HG03442 (cell line): ENCODE data around the gene SERPINH1.
A peak's percentile ranks its signal among the peaks of the same experiment; 100 is the strongest.

Experiments
- ATAC-seq: cut with Tn5 transposase; IDR thresholded peaks from one replicate; pipeline ENCODE4 v1.9.1; 2021; ENCODE audit warnings: mild to moderate bottlenecking, moderate library complexity; ENCODE audit not compliant: unreplicated experiment

Gene SERPINH1

GRCh38 chr11:75532200-75533048 lies 29.6 kb upstream of the SERPINH1 start:
- ATAC-seq = no peak

DNA sequence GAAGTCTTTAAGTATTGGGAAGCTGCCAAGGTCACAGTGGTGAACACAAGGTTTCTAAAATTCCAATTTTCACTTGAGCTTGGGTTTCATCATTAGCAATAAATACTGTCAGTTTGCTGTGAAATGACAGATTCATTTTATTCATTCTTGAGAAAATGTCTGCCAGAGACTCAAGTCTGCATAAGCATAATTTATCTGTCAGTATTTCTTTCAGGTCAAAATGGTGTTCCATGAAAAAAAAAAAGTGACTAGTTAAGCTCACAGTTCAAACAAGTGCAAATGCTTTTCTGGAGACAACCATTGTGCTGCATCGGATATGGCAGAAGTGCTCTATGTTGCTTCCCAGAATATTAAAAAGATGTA lies 28.2 kb upstream of the SERPINH1 start:
- ATAC-seq = no peak

DNA sequence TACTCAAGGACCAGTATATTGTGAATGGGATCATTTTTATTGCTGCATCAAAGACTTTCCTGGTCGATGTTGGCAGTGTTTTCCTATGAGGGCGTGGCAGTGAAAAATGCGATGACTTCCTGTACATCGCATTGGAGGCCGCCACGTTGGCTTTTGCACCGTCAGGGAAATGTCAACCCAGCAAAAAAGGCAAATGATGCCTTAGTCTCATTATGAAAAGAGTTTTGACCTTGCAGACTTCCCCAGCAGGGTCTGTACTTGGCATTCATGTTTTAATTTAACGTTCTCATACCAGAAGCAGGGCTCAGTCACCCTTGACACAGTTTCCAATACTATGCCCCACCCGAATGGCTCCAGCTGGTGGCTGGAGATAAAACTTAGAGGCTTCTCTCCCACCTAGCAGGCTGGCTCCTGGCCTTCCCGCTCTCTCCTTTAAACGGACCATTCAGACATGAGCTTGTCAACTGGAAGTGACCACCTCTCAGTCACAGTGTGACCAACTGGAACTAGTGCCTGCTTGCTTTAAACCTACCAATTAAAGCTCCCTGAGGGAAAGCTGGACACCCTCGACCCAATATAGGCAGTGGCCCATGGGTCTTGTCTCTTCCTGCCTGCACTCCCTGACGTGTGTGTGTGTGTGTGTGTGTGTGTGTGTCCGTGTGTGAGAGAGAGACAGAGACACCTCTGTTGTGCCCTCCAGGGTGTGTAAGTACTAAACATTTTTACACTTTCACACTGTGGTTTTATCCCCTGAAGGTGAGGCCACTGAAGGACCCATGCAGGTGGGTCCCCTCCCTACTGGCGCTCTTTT lies 27.6 kb upstream of the SERPINH1 start:
- no peak for ATAC-seq

DNA sequence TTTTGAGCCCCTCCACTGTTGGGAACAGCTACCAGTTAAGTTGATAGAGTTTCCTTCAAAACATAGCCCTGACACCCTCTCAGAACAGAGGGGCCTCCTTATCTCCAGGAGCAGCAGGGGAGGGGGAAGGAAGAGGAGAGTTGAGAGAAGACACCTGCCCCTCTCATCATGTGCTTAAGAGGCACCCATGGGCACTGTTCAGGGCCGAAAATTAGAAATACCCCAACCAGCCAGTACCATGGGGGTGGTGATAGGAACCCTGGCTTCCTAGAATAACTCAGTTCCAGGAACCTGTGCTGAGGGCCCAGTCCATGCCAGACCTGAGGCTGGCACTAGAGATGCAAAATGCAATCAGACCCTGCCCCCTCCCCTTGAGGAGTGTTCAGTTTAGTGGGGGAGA lies 27.0 kb upstream of the SERPINH1 start:
- ATAC-seq = no peak

DNA sequence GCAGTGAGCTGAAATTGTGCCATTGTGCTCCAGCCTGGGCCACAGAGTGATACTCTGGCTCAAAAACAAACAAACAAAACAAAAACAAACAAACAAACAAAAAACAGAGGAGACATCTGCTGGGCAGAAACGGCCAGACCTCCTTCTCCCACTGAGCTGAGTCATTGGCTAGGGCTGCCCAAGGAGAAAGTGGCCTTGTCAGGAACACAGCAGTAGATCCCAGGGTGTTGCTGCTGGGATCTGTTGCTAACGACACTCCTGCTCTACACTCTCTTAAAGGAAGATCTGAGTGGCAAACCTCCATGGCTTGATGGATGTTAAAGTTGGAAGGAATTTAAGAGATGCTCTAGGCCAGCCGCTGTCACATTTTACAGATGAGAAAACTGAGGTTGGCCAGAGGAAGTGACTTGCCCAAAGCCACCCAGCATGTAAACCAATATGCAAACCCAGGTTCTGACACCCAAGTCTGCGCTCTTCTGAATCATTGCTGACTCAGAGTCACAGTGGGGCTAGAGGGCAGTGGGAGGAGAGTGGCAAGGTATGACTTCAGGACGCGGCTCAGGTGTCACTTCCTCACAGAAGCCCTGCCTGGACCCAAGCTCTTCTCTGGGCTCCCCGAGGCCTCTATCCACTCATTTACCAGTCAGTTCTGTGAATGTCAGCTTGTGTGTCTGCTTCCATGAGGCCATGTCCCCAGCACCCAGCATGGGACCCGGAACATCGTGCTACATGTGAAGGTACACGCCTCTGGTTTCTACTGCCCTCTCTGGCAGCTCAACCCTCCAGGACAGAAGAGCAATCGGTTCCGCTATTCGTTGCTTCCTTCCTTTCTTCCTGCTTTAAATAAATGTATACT lies 25.0 kb upstream of the SERPINH1 start:
- ATAC-seq = peak; percentile 84

DNA sequence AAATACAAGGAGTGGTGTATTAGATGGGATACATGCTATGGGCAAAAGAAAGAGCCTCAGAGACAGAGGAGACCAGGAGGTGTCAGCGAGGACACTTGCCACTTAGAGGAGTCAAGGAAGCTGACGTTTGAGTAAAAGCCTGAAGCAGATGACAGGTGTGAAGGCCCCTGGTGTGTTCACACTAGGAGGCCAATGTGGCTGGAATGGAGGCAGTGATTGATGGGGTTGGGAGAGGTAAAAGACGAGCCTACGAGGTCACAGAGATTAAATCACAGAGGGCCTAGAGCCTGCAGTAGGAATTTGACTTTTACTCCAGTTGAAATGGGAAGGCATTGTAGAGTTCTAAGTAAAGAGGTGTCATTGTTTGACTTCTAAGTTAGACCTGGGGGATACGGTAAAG lies 24.3 kb upstream of the SERPINH1 start:
- no peak for ATAC-seq

DNA sequence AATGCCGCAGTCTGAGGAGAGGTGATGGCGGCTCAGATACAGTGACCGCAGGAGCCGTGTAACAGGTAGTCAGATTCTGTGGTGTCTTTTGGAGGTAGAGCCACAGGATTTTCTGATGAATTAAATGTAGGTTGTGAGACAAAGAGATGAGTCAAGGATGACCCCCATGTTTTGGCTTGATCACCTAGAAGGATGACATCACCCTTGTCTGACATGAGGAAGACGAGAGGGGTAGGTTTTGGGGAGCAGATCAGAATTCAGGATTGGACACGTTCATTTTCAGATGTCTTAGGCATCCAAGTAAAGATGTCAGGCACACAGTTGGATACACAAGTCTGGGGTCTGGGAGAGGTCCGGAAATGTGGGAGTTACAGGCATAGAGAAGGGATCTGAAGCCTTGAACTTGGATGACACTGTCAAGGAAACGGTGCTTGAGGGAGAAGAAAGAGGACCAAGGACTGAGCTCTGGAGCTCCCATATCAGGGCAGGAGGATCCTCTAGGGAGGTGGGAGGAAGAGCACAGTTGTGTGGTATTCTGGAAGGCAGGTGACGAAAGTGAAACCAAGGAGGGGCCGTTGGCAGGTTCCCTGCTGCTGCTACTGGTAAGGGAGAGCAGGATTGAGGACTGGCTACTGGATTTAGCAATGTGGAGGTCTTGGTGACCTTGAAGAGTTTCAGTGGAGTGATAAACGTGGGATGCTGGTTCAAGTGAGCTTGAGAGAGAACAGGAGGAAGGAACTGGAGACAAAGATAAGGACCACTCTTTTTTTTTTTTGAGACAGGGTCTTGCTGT lies 23.7 kb upstream of the SERPINH1 start:
- ATAC-seq = no peak

DNA sequence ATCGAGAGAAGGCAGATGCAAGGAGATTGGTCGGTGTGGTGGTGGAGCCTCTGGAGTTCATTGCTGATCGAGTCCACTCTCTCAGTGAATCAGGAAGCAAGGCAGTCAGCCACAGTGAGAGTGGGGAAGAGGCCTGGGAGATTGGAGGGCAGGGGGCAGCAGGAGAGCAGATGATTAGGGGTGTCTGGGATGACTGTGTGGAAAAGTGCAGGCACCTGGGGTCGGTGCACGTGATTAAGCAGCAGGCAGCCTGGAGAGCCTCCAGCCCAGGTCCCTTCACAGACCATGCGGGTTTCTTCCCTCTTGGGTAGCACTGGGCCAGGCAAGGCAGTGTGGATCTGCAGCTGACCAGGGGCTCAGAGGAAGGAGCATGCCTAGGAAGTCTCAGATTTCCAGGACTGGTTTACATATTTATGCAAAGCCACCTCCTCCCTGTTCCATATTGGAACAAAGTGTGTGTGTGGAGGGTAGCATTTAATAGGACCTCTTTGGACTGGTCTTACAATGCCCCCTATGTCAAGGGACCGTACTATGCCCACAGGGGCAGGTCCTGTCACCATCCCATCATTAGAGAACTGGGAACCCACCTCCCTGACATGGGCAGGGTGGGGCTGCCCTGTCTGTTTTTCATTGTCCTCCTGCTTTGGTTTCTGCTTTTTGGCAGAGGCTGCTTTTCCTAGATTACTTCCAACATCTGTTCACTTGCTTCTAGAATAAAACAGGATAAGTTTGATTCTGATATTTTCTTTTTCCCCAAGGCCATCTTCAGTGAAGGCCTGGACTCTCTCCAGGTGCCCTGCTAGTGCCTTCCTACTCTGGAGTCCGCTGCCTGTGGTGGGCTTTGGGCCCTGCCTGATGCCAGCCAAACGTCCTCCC lies 22.4 kb upstream of the SERPINH1 start:
- ATAC-seq = no peak

DNA sequence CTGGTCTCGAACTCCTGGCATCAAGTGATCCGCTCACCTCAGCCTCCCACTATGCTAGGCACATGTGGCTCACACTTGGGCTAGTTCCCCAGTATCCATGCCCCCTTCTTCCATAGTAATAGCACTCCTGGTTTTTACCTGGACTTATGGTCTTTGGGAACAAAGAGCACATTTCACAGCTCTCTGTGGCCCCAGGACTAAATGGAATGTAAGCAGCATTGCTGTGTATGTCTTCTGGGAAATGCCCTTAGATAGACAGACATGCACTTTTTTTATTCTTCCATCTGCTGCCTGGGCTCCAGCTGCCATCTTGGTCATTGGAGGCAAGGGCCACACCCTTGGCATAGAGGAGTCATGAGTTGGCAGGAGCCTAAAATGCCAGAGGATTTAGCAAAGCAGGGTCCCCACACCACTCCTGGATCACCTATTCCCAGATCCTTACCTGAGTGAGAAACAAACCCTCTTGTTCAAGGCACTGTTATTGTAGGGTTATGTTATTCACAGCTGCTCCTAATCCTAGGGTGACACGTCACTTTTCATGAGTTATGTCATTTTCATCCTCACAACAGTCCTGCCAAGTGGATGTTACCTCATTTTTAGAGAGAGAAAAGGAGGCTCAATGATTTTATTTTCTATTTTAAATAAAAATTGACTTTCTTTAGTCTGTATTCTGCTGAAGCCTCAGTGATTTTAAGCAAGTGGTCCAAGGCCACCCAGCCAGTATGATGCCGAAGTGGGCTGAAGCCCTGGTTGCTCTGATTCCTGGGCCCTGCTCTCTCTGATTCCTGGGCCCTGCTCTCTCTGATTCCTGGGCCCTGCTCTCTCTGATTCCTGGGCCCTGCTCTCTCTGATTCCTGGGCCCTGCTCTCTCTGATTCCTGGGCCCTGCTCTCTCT lies 20.6 kb upstream of the SERPINH1 start:
- ATAC-seq = no peak

DNA sequence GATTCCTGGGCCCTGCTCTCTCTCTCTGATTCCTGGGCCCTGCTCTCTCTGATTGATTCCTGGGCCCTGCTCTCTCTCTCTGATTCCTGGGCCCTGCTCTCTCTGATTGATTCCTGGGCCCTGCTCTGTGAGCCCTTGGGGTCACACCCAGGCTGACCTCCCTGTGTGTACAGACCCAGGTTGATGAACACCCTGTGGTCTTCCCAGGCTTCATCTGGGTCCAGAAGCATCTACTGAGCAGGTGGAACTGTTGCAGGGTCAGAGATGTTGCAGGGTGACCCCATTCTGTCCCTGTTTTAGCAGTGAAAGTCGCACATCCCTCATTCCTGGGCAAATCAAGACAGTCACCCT lies 20.0 kb upstream of the SERPINH1 start:
- ATAC-seq = no peak

GRCh38 chr11:75543806-75544205 lies 18.2 kb upstream of the SERPINH1 start:
- ATAC-seq = no peak

DNA sequence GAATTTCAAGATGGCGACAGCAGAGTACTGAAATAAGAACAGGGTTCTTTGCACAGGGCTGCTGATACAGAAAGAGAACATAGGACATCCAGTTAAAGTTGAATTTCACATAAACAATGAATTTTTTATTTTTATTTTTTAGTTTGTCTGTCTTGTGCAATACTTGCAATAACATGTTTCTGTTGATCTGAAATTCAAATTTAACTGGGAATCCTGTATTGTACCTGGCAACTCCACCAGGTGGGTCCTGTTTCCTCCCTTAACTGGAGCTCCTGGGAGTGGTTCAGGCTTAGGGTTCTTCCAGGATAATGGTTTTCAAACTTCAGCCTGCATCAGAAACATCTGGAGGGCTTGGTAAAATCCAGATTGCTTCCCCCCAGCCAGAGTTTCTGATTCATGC lies 14.9 kb upstream of the SERPINH1 start:
- no peak for ATAC-seq

DNA sequence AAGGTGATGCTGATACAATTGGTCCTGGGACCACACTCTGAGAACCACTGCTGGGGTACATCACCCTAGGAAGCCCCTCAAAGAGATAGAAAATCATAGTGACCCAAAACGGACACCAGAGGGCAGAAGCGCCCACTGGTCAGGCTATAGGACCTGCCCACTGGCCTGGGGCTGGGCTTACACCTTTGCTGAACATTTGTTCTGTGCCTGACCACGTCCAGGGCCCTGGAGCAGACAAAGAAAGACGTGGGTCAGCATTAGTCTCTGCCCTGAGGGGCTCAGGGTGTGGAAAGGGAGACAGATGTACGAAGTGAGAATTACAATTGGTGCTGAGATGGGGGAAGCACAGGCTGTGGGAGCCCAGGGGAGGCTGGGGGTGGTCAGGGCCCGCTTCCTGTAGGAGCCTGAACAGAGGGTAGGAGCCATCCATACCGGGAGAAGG lies 14.4 kb upstream of the SERPINH1 start:
- ATAC-seq = no peak

GRCh38 chr11:75548595-75549272 lies 13.3 kb upstream of the SERPINH1 start:
- no peak for ATAC-seq

DNA sequence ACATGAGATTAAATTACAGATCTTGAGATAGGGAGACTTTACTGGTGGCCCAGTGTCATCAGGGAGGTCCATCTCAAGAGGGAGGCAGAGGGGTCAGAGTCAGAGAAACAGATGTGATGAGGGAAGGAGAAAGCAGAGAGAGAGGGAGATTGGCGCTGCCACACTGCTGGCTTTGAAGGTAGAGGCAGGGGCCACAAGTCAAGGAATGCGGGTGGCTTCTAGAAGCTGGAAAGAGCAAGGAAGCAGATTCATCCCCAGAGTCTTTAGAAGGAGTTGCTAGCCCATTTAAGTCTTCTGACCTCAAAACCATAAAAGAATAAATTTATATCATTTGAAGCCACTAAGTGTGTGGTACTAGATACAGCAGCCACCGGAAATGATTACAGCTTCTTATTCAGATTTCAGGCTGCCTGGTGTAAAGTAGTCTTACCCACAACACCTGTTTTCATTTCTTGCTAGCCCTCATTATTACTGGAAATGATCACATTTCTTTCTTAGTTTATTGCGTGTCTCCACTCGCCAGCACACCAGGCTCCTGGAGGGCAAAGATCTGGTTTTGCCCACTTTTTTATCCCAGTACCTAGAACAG lies 12.6 kb upstream of the SERPINH1 start:
- no peak for ATAC-seq

GRCh38 chr11:75553182-75553581 lies 8.9 kb upstream of the SERPINH1 start:
- no peak for ATAC-seq

- ATAC-seq = no peak
These were observed 8.2 kb upstream of the SERPINH1 start for GRCh38 chr11:75553889-75554257.
